C4-2B (cell line): ENCODE data around the gene CADM1.

Source experiments
- H3K27ac ChIP-seq: fragments of 450-650 bp; 2 replicates; pipeline ENCODE4 v1.5.1; 2017
- ZFX ChIP-seq: fragments of 450-650 bp; IDR thresholded peaks from 2 replicates; pipeline ENCODE4 v1.6.1; 2017
- TF ChIP-seq, protein P1 (sequence below): fragments of 450-650 bp; conservative IDR thresholded peaks from 2 replicates; pipeline ENCODE4 v1.5.1; 2017; ENCODE audit warnings: mild to moderate bottlenecking

Gene CADM1

GRCh38 chr11:115141231-115142114 is 362.7 kb downstream of the CADM1 start:
- TF ChIP-seq, protein P1, sequence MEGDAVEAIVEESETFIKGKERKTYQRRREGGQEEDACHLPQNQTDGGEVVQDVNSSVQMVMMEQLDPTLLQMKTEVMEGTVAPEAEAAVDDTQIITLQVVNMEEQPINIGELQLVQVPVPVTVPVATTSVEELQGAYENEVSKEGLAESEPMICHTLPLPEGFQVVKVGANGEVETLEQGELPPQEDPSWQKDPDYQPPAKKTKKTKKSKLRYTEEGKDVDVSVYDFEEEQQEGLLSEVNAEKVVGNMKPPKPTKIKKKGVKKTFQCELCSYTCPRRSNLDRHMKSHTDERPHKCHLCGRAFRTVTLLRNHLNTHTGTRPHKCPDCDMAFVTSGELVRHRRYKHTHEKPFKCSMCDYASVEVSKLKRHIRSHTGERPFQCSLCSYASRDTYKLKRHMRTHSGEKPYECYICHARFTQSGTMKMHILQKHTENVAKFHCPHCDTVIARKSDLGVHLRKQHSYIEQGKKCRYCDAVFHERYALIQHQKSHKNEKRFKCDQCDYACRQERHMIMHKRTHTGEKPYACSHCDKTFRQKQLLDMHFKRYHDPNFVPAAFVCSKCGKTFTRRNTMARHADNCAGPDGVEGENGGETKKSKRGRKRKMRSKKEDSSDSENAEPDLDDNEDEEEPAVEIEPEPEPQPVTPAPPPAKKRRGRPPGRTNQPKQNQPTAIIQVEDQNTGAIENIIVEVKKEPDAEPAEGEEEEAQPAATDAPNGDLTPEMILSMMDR: no peak
- TF ChIP-seq ZFX: no peak

GRCh38 chr11:115135936-115136335 is 368.3 kb downstream of the CADM1 start:
- TF ChIP-seq, protein P1: no peak
- no peak for TF ChIP-seq ZFX
- no peak overlapping the region for H3K27ac ChIP-seq

More at GRCh38 chr11:115141231-115142114, 362.7 kb downstream of the CADM1 start:
- no peak overlapping the region for H3K27ac ChIP-seq

DNA sequence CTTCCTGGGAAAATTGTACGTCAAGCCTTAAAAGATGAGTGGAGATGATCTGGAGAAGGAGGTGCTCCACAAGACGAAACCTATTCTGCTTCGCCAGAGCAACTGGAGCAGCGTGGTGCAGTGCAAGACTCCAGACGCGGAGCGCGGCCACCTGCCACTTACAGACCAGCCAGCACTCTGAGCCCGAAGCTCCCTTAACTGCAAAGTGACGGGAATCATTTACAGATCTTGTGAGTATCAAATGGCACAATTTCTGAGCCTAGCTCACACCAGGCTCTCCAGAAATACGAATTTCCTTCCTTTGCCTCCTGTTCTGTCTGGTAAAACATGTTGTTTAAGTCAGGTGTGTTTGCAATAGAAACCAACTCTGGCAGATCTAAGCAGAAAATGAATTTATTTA is 369.3 kb downstream of the CADM1 start:
- TF ChIP-seq, protein P1: no peak
- no peak for TF ChIP-seq ZFX
- H3K27ac ChIP-seq: no peak overlapping the region

- no peak overlapping the region for H3K27ac ChIP-seq
- TF ChIP-seq, protein P1: no peak
- no peak for TF ChIP-seq ZFX
Measured at GRCh38 chr11:115133475-115134209, 370.6 kb downstream of the CADM1 start.

DNA sequence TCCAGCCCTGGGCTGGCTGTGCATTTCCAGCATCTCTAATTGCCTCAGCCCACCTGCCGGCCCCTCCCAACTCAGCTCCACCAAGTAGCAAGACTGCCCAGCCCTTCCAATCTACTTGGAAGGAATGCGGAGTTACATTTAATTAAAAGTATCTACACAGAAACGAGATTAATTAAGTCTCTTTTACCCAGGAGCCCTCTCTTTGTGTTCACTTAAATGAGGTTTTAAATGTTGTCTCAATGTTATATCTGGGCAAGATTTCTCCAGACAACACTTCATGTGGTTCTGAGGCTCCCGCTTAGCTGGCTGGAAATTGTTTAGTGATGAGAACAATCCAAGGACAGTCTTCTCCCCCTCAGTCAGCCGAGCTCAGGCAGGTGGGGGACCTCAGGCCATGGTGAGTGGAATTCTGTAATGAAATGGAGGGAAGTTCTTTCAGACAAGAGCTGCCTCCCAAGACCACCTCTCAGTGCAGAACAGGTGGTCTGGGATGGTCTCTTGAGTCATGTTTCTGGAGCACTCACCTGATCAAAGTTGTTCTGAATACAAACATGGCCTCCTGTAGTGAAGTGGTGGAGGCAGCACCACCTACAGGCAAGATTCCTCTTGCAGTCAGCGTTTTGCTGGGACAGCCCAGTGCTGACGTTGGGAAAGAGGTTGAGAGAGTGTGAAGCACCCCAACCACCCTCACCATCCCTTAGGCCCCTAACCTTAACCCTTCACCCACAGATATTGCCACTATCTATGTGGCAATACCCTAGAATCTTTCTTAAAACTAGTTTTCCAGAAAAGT is 371.6 kb downstream of the CADM1 start:
- H3K27ac ChIP-seq: no peak overlapping the region
- no peak for TF ChIP-seq ZFX
- TF ChIP-seq, protein P1: peak; percentile 63

DNA sequence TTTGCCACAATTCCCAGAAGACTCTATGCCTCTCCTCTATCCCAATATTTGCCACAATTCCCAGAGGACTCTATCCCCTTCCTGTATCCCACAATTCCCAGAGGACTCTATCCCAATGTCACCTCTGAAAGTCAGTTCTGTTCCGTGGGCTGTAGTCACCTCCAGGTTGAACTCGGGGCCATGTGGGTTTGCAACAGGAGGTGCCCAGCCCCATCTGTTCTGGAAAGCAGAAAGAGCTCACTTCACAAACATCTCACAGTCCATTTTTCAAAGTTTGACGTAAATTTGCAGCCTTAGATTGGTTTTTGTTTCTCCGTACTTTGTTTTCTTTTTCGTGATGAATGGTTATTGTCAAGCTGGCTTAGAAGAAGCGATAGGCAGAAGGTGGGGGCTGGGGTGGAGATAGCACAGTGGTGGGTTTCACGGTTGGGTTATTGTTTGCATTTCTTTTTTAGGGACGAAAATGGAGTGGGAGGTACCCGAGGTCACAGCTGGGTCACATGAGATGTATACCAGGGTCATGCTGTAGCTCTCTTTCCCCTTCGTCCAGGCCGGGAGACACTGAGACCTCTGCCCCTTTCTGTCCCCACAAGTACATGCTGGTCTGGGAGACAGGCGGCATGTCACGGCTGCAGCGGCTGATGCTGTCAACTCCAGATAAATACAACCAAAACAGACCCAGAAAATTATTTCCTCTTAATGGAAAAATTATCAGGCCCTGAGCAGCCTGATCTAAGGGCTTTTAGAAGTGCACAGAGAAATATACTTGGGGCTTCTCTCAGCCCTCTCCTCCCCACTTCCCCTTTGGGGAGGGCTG is 374.5 kb downstream of the CADM1 start:
- no peak for TF ChIP-seq ZFX
- TF ChIP-seq, protein P1: no peak
- no peak overlapping the region for H3K27ac ChIP-seq
